ENCODE measurements around the gene TACC2.

Gene TACC2

DNA sequence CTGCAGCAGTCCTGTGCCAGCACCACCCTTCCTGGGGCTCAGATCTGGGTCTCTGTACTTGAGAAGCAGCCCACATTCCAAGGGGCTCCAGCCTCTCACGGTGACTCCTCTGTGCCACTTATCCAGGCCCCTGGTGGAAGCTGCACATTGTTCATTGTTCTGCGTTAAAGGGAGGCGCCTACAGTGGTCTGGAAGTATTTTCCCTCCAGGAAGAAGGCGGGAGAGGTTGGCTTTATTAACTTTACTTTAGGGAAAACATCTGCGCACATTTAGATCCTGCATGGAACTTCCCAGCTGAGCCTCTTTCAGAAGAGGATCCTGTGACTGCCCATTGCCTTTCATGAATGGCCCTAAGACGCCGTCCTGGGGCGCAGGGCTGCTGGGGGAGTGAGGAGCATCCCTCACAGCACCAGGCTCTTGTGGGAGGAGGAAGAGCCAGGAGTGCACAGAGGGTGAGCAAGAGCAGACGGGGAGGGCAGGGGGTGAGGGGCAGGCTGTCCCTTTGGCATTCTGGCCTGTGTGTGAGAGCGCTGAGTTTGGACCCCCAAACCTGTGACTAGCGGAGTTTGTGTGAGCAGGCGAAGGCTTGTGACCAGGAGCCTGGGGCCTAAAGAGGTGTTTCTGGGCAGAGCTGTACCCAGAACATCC lies 183.5 kb downstream of the TACC2 start:
- Histone ChIP-seq H3K9ac (no peak overlapping the region), H3K27me3 (peaks cover 0 to 3% (median 0%) of the 10 kb centered on the region in 11 experiments; a peak in 1 of 22 replicates), H3K4me1 (peaks cover 0 to 30% (median 15%) of the 10 kb centered on the region in 10 experiments; a peak in 14 of 20 replicates), H3K4me2 (peak overlapping the region in 8 of 11 experiments; percentile 12 to 56 (median 48); a peak in 10 of 22 replicates), H3K27ac (no peak overlapping the region; a peak in 1 of 22 replicates), H3K4me3 (no peak overlapping the region), H3K9me3 (replicated peaks in 1 of 11) (no peaks in the 10 kb centered on the region), H3K36me3 (no peaks in the 10 kb centered on the region), H4K20me1 (peaks cover 0 to 17% (median 0%) of the 10 kb centered on the region in 11 experiments; a peak in 3 of 22 replicates)
- TF ChIP-seq Cebpa-rat (IDR thresholded peaks at IDR 0.05) = no peak

GRCh38 chr10:122173337-122173736 lies 184.4 kb downstream of the TACC2 start:
- H3K9me3 ChIP-seq (replicated peaks in 1 of 11) = no peaks in the 10 kb centered on the region
- no peak overlapping the region for H3K27ac ChIP-seq
- H3K4me3 ChIP-seq = no peak overlapping the region
- peaks cover 0 to 30% (median 15%) of the 10 kb centered on the region in 10 experiments; a peak in 14 of 20 replicates for H3K4me1 ChIP-seq
- H3K36me3 ChIP-seq = no peaks in the 10 kb centered on the region
- peak overlapping the region in 8 of 11 experiments; percentile 12 to 56 (median 48); a peak in 15 of 22 replicates for H3K4me2 ChIP-seq
- H3K27me3 ChIP-seq = no peaks in the 10 kb centered on the region
- TF ChIP-seq Cebpa-rat (IDR thresholded peaks at IDR 0.05) = no peak
- H3K9ac ChIP-seq = no peak overlapping the region; a peak in 1 of 22 replicates
- H4K20me1 ChIP-seq = peaks cover 0 to 17% (median 0%) of the 10 kb centered on the region in 11 experiments; a peak in 3 of 22 replicates

DNA sequence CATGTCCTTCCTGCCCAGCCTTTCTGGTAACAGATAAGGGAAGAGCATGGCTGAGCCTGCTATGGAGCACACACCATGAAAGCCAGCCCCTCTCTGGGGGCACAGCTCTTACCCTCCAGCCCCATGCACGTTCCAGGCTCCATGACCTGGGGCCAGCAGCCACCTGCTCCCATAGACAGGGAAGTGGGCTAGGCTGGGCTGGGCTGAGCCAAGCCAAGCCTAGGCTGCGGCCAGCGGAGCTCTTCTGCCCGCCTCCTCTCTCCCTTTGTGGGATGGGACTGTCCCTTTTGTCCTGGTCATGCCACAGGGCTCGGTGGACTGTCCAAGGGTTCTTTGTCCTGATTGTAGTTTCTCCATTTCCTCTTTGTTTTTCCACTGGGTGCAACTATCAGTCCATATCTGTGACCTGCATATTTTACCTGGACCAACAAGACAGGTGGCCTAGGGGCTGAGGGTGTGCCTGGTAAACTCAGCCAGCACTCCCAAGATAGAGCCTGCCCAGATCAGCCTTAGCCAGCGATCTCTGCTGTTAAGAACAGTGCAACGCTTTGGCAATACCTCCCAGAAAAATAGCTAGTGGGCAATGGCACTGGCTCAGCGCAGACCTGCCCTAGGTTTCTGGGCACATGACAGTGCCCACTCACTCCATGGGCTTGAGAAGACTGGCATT lies 184.9 kb downstream of the TACC2 start:
- Histone ChIP-seq H3K4me3 (no peak overlapping the region), H3K27me3 (no peaks in the 10 kb centered on the region), H3K27ac (no peak overlapping the region), H3K4me1 (peaks cover 0 to 27% (median 15%) of the 10 kb centered on the region in 10 experiments; a peak in 14 of 20 replicates), H3K9me3 (replicated peaks in 1 of 11) (no peaks in the 10 kb centered on the region), H3K36me3 (no peaks in the 10 kb centered on the region), H3K4me2 (peak overlapping the region in 8 of 11 experiments; percentile 12 to 56 (median 48); a peak in 13 of 22 replicates), H4K20me1 (peaks cover 0 to 17% (median 0%) of the 10 kb centered on the region in 11 experiments; a peak in 3 of 22 replicates), H3K9ac (no peak overlapping the region)
- TF ChIP-seq Cebpa-rat (IDR thresholded peaks at IDR 0.05) = no peak

- no peak overlapping the region for H3K27ac ChIP-seq
- no peak overlapping the region for H3K4me3 ChIP-seq
- no peaks in the 10 kb centered on the region for H3K27me3 ChIP-seq
- no peaks in the 10 kb centered on the region for H3K36me3 ChIP-seq
- H4K20me1 ChIP-seq = peaks cover 0 to 17% (median 0%) of the 10 kb centered on the region in 11 experiments; a peak in 3 of 22 replicates
- H3K9ac ChIP-seq = no peak overlapping the region
- H3K4me2 ChIP-seq = no peak overlapping the region
- no peak for TF ChIP-seq Cebpa-rat (IDR thresholded peaks at IDR 0.05)
- H3K9me3 ChIP-seq (replicated peaks in 1 of 11) = no peaks in the 10 kb centered on the region
- H3K4me1 ChIP-seq = peaks cover 0 to 22% (median 15%) of the 10 kb centered on the region in 10 experiments; a peak in 14 of 20 replicates
These were observed 187.6 kb downstream of the TACC2 start for GRCh38 chr10:122176232-122177213.

DNA sequence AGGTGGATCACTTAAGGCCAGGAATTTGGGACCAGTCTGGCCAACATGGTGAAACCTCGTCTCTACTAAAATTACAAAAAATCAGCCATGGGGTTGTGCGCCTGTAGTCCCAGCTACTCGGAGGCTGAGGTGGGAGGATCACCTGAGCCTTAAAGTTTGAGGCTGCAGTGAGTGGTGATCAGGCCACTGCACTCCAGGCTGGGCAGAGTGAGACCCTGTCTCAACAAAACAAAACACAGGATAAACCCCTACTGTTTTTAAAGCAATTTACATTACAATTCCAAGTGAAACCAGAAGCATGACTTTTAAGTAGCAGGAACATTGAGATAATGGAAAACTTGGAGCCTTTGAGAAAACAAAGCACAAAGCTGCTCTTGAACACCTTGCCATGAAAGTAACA lies 189.7 kb downstream of the TACC2 start:
- peaks cover 0 to 12% (median 3%) of the 10 kb centered on the region in 10 experiments; a peak in 11 of 20 replicates for H3K4me1 ChIP-seq
- no peak overlapping the region for H3K27ac ChIP-seq
- no peak overlapping the region for H3K4me3 ChIP-seq
- peaks cover 0 to 4% (median 0%) of the 10 kb centered on the region in 11 experiments; a peak in 2 of 22 replicates for H4K20me1 ChIP-seq
- no peaks in the 10 kb centered on the region for H3K9me3 ChIP-seq (replicated peaks in 1 of 11)
- TF ChIP-seq Cebpa-rat (IDR thresholded peaks at IDR 0.05) = no peak
- H3K4me2 ChIP-seq = no peak overlapping the region
- H3K27me3 ChIP-seq = no peaks in the 10 kb centered on the region
- H3K9ac ChIP-seq = no peak overlapping the region
- H3K36me3 ChIP-seq = no peaks in the 10 kb centered on the region

- Histone ChIP-seq H3K4me3 (no peak overlapping the region), H3K9me3 (replicated peaks in 1 of 11) (no peaks in the 10 kb centered on the region), H4K20me1 (no peaks in the 10 kb centered on the region), H3K27me3 (no peaks in the 10 kb centered on the region), H3K4me2 (no peak overlapping the region), H3K9ac (no peak overlapping the region), H3K36me3 (no peaks in the 10 kb centered on the region), H3K4me1 (peaks cover 0 to 8% (median 0%) of the 10 kb centered on the region in 10 experiments; a peak in 2 of 20 replicates), H3K27ac (no peak overlapping the region)
- TF ChIP-seq Cebpa-rat (IDR thresholded peaks at IDR 0.05) = no peak
These were observed 192.2 kb downstream of the TACC2 start for GRCh38 chr10:122181041-122181732.

GRCh38 chr10:122181876-122182275 lies 192.9 kb downstream of the TACC2 start:
- Histone ChIP-seq H3K9me3 (replicated peaks in 1 of 11) (no peaks in the 10 kb centered on the region), H3K27me3 (no peaks in the 10 kb centered on the region), H3K4me2 (no peak overlapping the region), H3K36me3 (no peaks in the 10 kb centered on the region), H4K20me1 (no peaks in the 10 kb centered on the region), H3K9ac (no peak overlapping the region), H3K4me1 (peaks cover 0 to 11% (median 4%) of the 10 kb centered on the region in 10 experiments; a peak in 17 of 20 replicates), H3K4me3 (no peak overlapping the region), H3K27ac (no peak overlapping the region)
- TF ChIP-seq Cebpa-rat (IDR thresholded peaks at IDR 0.05) = no peak

DNA sequence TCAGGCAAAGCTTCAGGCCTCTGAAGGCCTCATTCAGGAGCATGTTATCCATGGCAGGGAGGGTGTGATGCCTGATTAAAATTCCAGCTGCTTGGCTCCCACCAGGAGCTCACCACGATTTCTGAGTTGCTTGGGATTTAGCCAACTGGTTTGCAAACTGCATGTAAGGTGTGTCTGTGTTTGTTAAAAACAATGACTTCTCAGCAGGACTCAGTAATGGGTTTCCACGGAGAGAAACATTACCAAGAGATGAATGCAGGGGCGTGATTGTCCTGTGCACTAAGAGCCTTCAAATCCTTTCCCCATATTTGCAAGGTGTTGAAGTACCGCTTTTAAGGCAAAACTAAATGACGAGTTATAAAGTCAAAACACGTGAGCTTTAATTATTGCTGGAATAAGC lies 193.3 kb downstream of the TACC2 start:
- H3K4me1 ChIP-seq = peaks cover 4 to 15% (median 9%) of the 10 kb centered on the region in 10 experiments; a peak in 18 of 20 replicates
- H3K27ac ChIP-seq = no peak overlapping the region
- no peaks in the 10 kb centered on the region for H3K36me3 ChIP-seq
- H3K9ac ChIP-seq = no peak overlapping the region
- H3K4me3 ChIP-seq = no peak overlapping the region
- no peaks in the 10 kb centered on the region for H4K20me1 ChIP-seq
- H3K9me3 ChIP-seq (replicated peaks in 1 of 11) = no peaks in the 10 kb centered on the region
- H3K27me3 ChIP-seq = no peaks in the 10 kb centered on the region
- TF ChIP-seq Cebpa-rat (IDR thresholded peaks at IDR 0.05) = no peak
- no peak overlapping the region for H3K4me2 ChIP-seq

All from BLaER1 treated with 17β-estradiol and CSF1 and Interleukin-3, amounts not matched to agents 10 nM and 100 nM (cell line).